Measurements from ENCODE around the gene WDFY2.

The WDFY2 gene

DNA sequence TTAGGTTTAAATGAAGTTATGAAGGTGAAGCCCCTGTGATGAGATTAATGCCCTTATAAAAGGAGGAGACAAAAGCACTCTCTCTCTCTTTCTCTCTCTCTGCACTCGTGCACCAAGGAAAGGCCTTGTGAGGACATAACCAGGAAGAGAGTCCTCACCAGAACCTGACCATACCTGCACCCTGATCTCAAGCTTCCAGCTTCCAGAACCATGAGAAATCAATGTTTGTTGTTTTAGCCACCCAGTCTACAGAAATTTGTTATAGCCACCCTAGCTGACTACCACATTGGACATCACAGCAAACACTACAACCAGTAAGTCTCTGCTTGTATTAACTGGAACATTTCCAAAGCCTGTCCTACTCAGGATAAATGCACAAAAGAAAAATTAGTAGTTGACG is 34.7 kb upstream of the WDFY2 start:
- no peaks in the 10 kb centered on the region for H3K9me3 ChIP-seq (ENCODE audit: control insufficient read depth in 2 of 2, low read length in 2 of 2)
- no peaks in the 10 kb centered on the region for H3K27me3 ChIP-seq (ENCODE audit: control insufficient read depth in 1 of 2, insufficient read depth in 2 of 2, low read length in 2 of 2)
- H3K9ac ChIP-seq (ENCODE audit: low read length in 2 of 2): no peak overlapping the region
- no peak overlapping the region for H3K27ac ChIP-seq (ENCODE audit: low read length)
- H3K4me3 ChIP-seq (ENCODE audit: low read length in 2 of 2): no peak overlapping the region
- H3K36me3 ChIP-seq (ENCODE audit: control insufficient read depth in 2 of 2, insufficient read depth in 2 of 2, low read length in 2 of 2): no peaks in the 10 kb centered on the region
- H3K4me1 ChIP-seq (ENCODE audit: control insufficient read depth, insufficient read depth, low read length): no peaks in the 10 kb centered on the region

DNA sequence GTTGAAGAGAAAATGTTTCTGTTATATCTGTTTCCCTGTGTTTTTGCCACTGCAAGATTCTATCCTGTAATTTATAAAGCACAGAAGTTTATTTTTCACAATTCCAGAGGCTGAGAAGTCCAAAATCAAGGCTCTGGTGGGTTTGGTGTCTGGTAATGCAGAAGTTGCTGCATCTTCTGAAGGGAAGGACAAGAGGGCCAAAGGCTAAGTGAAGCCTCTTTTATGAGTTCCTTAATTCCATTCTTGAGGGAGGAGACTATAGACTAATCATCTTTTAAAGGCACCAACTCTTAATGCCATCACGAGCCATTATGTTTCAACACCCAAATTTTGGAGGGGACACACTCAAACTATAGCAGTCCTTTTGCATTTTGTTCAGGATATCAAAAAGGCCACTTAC is 34.1 kb upstream of the WDFY2 start:
- Histone ChIP-seq H3K36me3 (ENCODE audit: control insufficient read depth in 2 of 2, insufficient read depth in 2 of 2, low read length in 2 of 2) (no peaks in the 10 kb centered on the region), H3K9me3 (ENCODE audit: control insufficient read depth in 2 of 2, low read length in 2 of 2) (no peaks in the 10 kb centered on the region), H3K27me3 (ENCODE audit: control insufficient read depth in 1 of 2, insufficient read depth in 2 of 2, low read length in 2 of 2) (no peaks in the 10 kb centered on the region), H3K4me1 (ENCODE audit: control insufficient read depth, insufficient read depth, low read length) (no peaks in the 10 kb centered on the region), H3K27ac (ENCODE audit: low read length) (no peak overlapping the region), H3K9ac (ENCODE audit: low read length in 2 of 2) (no peak overlapping the region), H3K4me3 (ENCODE audit: low read length in 2 of 2) (no peak overlapping the region)

DNA sequence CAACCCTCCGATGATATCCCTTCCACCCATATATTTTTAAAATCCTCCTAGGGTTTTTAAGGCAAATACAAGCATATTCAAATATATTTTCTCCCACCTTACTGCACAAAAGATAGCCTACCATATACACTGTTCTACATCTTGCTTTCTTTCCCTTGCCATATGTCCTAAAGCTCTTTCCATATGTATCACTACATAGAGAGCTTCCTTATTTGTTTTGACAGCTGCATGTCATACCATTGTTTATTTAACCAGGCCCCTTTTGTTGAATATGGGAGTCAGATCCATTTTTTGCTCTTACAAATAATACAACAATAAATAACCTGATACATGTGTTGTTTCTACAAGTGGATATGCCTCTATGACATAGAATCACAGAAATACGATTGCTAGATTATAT is 32.8 kb upstream of the WDFY2 start:
- Histone ChIP-seq H3K27ac (ENCODE audit: low read length) (no peak overlapping the region), H3K9ac (ENCODE audit: low read length in 2 of 2) (no peak overlapping the region), H3K27me3 (ENCODE audit: control insufficient read depth in 1 of 2, insufficient read depth in 2 of 2, low read length in 2 of 2) (no peaks in the 10 kb centered on the region)

DNA sequence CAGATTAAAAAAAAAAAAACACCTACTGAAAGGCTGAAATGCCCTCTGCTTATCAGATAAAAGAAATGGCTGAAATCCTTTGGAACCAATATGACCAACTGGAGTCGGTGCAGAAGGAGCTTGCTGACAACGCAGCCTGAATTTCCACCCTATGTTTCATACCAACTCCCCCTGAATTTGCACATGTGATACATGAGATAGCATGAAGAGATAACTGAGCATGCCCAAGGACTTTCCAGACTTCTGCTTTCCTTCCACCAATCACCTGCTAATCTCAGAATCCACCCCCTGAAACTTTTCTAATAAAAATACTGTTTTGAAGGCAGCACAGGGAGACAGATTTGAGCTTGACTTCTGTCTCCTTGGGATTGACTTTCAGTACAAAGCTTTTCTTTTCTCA is 32.2 kb upstream of the WDFY2 start:
- no peak overlapping the region for H3K9ac ChIP-seq (ENCODE audit: low read length in 2 of 2)

More for the DNA sequence above, 32.8 kb upstream of the WDFY2 start:
- H3K4me3 ChIP-seq (ENCODE audit: low read length in 2 of 2): no peak overlapping the region
- H3K4me1 ChIP-seq (ENCODE audit: control insufficient read depth, insufficient read depth, low read length): no peaks in the 10 kb centered on the region
- no peaks in the 10 kb centered on the region for H3K9me3 ChIP-seq (ENCODE audit: control insufficient read depth in 2 of 2, low read length in 2 of 2)
- H3K36me3 ChIP-seq (ENCODE audit: control insufficient read depth in 2 of 2, insufficient read depth in 2 of 2, low read length in 2 of 2): no peaks in the 10 kb centered on the region

DNA sequence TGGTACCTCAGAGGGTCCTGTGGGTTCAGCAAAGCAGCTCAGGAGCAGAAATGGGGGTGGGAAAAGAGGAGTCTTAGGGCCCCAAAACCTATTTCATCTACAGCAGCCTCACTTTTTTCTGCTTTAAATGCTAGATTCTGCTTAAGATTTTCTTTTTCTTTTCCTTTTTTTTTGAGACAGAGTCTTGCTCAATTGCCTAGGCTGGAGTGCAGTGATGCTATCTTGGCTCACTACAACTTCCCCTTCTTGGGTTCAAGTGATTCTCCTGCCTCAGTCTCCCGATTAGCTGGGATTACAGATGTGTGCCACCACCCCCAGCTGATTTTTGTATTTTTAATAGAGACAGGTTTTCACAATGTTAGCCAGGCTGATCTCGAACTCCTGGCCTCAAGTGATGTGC is 30.7 kb upstream of the WDFY2 start:
- no peak overlapping the region for H3K4me3 ChIP-seq (ENCODE audit: low read length in 2 of 2)
- H3K4me1 ChIP-seq (ENCODE audit: control insufficient read depth, insufficient read depth, low read length): no peaks in the 10 kb centered on the region
- H3K9ac ChIP-seq (ENCODE audit: low read length in 2 of 2): no peak overlapping the region
- H3K36me3 ChIP-seq (ENCODE audit: control insufficient read depth in 2 of 2, insufficient read depth in 2 of 2, low read length in 2 of 2): no peaks in the 10 kb centered on the region
- no peak overlapping the region for H3K27ac ChIP-seq (ENCODE audit: low read length)
- no peaks in the 10 kb centered on the region for H3K9me3 ChIP-seq (ENCODE audit: control insufficient read depth in 2 of 2, low read length in 2 of 2)
- no peaks in the 10 kb centered on the region for H3K27me3 ChIP-seq (ENCODE audit: control insufficient read depth in 1 of 2, insufficient read depth in 2 of 2, low read length in 2 of 2)

More for the DNA sequence above, 32.2 kb upstream of the WDFY2 start:
- no peaks in the 10 kb centered on the region for H3K36me3 ChIP-seq (ENCODE audit: control insufficient read depth in 2 of 2, insufficient read depth in 2 of 2, low read length in 2 of 2)
- H3K9me3 ChIP-seq (ENCODE audit: control insufficient read depth in 2 of 2, low read length in 2 of 2): no peaks in the 10 kb centered on the region
- H3K4me3 ChIP-seq (ENCODE audit: low read length in 2 of 2): no peak overlapping the region
- H3K4me1 ChIP-seq (ENCODE audit: control insufficient read depth, insufficient read depth, low read length): no peaks in the 10 kb centered on the region
- H3K27ac ChIP-seq (ENCODE audit: low read length): no peak overlapping the region
- no peaks in the 10 kb centered on the region for H3K27me3 ChIP-seq (ENCODE audit: control insufficient read depth in 1 of 2, insufficient read depth in 2 of 2, low read length in 2 of 2)

DNA sequence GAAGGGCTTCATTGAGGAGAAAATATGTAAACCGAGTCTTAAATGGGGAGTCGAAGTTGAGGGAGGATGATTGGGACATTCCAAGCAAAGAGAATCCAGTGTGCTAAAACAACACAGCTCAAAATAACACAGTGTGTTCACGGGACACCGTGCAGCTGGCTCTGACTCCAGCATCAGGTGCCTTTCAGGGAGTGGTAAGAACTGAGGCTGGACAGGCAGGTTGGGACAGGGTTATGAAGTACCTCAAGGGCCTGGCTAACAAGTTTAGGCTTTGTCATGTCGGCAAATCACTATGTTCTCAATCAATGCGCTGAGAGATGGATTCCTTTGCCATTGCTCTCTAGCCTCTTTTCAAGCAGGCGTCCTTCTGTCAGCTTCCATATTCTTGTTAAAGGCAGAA is 27.5 kb upstream of the WDFY2 start:
- Histone ChIP-seq H3K9me3 (ENCODE audit: control insufficient read depth in 2 of 2, low read length in 2 of 2) (no peaks in the 10 kb centered on the region), H3K9ac (ENCODE audit: low read length in 2 of 2) (no peak overlapping the region), H3K36me3 (ENCODE audit: control insufficient read depth in 2 of 2, insufficient read depth in 2 of 2, low read length in 2 of 2) (no peaks in the 10 kb centered on the region), H3K27ac (ENCODE audit: low read length) (no peak overlapping the region), H3K27me3 (ENCODE audit: control insufficient read depth in 1 of 2, insufficient read depth in 2 of 2, low read length in 2 of 2) (no peaks in the 10 kb centered on the region), H3K4me3 (ENCODE audit: low read length in 2 of 2) (no peak overlapping the region), H3K4me1 (ENCODE audit: control insufficient read depth, insufficient read depth, low read length) (no peaks in the 10 kb centered on the region)

DNA sequence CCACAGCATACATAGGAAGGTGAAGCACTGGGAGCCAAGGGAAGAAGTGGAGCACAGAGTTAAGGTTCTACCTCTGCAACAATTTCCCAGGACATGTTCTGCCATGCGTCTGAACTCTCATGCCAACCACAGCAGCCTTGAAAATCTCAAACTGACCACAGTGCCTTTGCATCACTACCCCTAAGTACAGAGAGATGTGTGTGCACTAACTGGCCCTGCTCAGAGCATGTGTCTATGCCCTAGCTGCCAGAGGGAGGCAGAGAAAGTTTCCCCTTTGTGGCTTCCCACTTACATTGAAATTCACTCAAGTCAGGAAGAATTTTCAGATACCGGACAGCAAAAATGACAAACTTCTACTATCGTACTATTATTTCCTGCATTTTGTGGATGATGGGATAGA is 26.8 kb upstream of the WDFY2 start:
- Histone ChIP-seq H3K4me3 (ENCODE audit: low read length in 2 of 2) (peak overlapping the region in 1 of 2 donors; percentile 7), H3K36me3 (ENCODE audit: control insufficient read depth in 2 of 2, insufficient read depth in 2 of 2, low read length in 2 of 2) (no peaks in the 10 kb centered on the region), H3K4me1 (ENCODE audit: control insufficient read depth, insufficient read depth, low read length) (no peaks in the 10 kb centered on the region), H3K27me3 (ENCODE audit: control insufficient read depth in 1 of 2, insufficient read depth in 2 of 2, low read length in 2 of 2) (no peaks in the 10 kb centered on the region), H3K9ac (ENCODE audit: low read length in 2 of 2) (no peak overlapping the region), H3K9me3 (ENCODE audit: control insufficient read depth in 2 of 2, low read length in 2 of 2) (no peaks in the 10 kb centered on the region), H3K27ac (ENCODE audit: low read length) (no peak overlapping the region)

DNA sequence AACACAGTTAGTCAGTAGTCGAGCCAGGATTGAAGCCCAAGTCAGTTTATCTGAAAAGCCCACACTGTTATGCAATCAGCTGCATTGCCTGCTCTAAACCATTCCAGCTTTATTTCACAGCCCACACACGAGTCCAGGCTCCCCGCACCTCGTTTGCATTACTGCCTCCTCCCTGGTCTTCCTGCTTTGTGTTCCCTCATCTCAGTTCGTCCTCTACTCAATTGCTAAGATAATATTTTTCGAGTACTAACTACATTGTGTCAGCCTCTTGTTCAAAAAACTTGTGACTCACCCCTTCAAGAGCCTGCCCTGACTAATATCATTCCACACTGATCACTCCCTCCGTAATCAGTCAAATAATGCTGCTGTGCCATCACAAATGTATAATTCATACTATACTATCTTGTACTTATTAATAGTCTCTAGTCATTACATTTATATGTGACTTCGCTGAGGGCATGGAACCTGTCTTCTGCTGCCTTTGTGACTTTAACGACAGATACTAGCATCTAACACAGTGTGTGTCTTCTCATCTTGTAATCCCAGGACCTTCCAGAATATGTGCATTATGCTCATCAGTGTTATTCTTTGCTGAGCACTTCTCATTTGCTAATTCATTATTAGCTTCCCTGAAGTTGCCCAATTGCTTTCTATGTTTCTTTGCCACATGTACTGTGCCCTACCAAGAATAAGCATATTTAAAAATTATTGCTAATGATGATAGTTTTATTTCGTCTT is 26.2 kb upstream of the WDFY2 start:
- no peak overlapping the region for H3K9ac ChIP-seq (ENCODE audit: low read length in 2 of 2)
- no peaks in the 10 kb centered on the region for H3K36me3 ChIP-seq (ENCODE audit: control insufficient read depth in 2 of 2, insufficient read depth in 2 of 2, low read length in 2 of 2)
- no peak overlapping the region for H3K27ac ChIP-seq (ENCODE audit: low read length)
- H3K4me1 ChIP-seq (ENCODE audit: control insufficient read depth, insufficient read depth, low read length): no peaks in the 10 kb centered on the region
- no peaks in the 10 kb centered on the region for H3K27me3 ChIP-seq (ENCODE audit: control insufficient read depth in 1 of 2, insufficient read depth in 2 of 2, low read length in 2 of 2)
- peak overlapping the region in 1 of 2 donors; percentile 7 for H3K4me3 ChIP-seq (ENCODE audit: low read length in 2 of 2)
- no peaks in the 10 kb centered on the region for H3K9me3 ChIP-seq (ENCODE audit: control insufficient read depth in 2 of 2, low read length in 2 of 2)

DNA sequence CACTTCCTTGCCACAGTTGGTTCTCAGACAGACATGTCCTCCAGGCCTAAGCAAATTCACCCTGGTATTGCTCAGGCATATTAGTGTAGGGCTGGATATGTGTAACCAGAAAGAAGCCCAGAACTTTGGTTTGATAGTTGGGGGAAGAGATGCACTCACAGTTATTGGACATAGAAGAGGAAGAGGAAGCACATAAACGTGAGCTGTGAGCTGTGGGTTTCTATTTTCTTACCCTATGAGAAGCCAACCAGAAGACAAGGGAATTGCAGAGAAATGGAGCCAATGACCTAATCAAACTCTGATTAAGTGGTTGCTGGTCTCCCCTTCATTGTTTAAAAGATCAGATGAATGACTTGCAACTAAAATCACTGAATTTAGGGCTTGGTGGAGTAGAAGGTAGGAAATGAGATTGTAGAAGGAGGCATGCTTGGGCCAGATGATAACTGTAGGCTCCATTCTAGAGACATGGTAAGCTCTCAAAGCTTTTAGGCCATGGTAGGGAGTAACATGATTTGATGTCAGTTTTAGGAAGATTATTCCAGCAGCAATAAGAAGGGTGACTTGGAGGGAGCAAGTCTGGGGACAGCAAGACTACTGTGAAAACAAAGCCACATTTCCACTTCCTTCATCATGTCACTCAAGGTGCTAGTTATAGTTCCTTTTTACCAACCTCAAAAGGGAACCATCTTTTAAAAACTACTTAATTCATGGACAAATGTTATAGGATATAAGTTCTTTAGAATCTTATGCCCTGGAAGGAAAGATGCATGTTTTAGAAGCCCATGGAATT is 24.1 kb upstream of the WDFY2 start:
- H3K27me3 ChIP-seq (ENCODE audit: control insufficient read depth in 1 of 2, insufficient read depth in 2 of 2, low read length in 2 of 2): no peaks in the 10 kb centered on the region
- H3K27ac ChIP-seq (ENCODE audit: low read length): no peak overlapping the region
- no peak overlapping the region for H3K9ac ChIP-seq (ENCODE audit: low read length in 2 of 2)
- H3K4me1 ChIP-seq (ENCODE audit: control insufficient read depth, insufficient read depth, low read length): no peaks in the 10 kb centered on the region
- no peaks in the 10 kb centered on the region for H3K36me3 ChIP-seq (ENCODE audit: control insufficient read depth in 2 of 2, insufficient read depth in 2 of 2, low read length in 2 of 2)
- H3K4me3 ChIP-seq (ENCODE audit: low read length in 2 of 2): no peak overlapping the region
- H3K9me3 ChIP-seq (ENCODE audit: control insufficient read depth in 2 of 2, low read length in 2 of 2): no peaks in the 10 kb centered on the region

DNA sequence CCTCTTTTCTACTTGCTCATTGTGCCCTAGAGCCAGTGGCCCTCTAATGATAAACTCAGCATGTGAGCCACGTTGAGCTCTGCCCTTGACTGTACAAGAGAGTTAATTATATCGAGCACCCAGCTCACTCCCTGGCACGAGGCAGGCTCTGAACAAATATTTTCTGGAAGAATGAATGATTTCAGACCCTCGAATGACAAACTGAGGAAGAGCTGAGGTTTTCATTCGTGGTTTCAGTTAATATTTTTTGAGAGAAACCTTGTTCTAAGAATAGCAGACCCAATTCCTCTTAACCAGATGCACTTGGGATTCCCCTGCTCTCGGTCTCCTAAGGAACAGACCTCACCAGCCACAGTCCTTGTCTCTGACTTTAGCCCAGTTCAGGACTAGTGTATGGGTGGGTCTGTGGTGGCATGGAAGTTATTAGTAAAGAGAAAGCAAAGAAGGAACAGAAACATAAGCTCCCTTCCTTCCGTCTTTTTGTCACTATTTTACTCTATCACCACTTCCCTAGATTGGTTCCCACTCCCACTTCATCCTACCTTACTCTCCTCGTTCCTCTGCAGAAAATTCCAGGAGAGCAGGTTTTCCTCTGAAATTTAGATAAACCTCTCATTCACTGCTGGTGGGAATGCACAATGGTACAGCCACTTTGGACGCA is 22.1 kb upstream of the WDFY2 start:
- Histone ChIP-seq H3K9me3 (ENCODE audit: control insufficient read depth in 2 of 2, low read length in 2 of 2) (no peaks in the 10 kb centered on the region), H3K4me1 (ENCODE audit: control insufficient read depth, insufficient read depth, low read length) (no peaks in the 10 kb centered on the region), H3K9ac (ENCODE audit: low read length in 2 of 2) (no peak overlapping the region), H3K4me3 (ENCODE audit: low read length in 2 of 2) (no peak overlapping the region), H3K27ac (ENCODE audit: low read length) (no peak overlapping the region), H3K27me3 (ENCODE audit: control insufficient read depth in 1 of 2, insufficient read depth in 2 of 2, low read length in 2 of 2) (no peaks in the 10 kb centered on the region), H3K36me3 (ENCODE audit: control insufficient read depth in 2 of 2, insufficient read depth in 2 of 2, low read length in 2 of 2) (no peaks in the 10 kb centered on the region)
